GM18907 (cell line): Measurements from ENCODE around the gene TPRG1L.

Experiments used
- ATAC-seq: cut with Tn5 transposase; IDR thresholded peaks from one replicate; pipeline ENCODE4 v1.9.1; 2021; ENCODE audit warnings: mild to moderate bottlenecking, moderate library complexity; ENCODE audit not compliant: unreplicated experiment

TPRG1L gene

GRCh38 chr1:3676581-3677470 is 52.0 kb downstream of the TPRG1L start:
- ATAC-seq = peak; percentile 67

GRCh38 chr1:3677484-3677883 is 52.7 kb downstream of the TPRG1L start:
- peak; percentile 0 for ATAC-seq

- ATAC-seq = no peak
Measured at GRCh38 chr1:3678361-3679097, 53.7 kb downstream of the TPRG1L start.

- ATAC-seq = no peak
Measured at GRCh38 chr1:3679098-3679555, 54.3 kb downstream of the TPRG1L start.
